Measurements from ENCODE around the gene NRSN1.

The NRSN1 gene

DNA sequence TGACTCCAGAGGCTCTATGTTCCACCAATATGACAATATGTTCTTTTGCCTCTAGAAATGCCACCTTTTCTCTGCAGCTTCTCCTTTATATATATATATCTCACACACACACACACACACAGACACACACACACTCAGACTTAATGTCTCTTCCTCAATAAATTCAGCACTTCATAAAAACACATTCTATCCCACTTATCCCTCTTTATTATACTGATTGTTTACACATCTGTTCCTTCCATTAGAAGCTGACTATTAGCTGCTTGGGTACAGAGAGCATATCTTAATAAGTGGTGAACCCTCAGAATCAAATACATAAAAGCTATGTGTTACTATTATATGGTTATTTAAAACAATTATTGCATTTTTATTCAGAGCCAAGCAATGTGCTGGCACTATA, 23.3 kb downstream of the NRSN1 start:
- no peak overlapping the region for H3K9ac ChIP-seq (ENCODE audit: low read depth, low read length)
- H3K4me1 ChIP-seq (ENCODE audit: insufficient read depth, low read length) = no peaks in the 10 kb centered on the region
- H3K36me3 ChIP-seq (ENCODE audit: insufficient read depth, low read length) = no peaks in the 10 kb centered on the region

DNA sequence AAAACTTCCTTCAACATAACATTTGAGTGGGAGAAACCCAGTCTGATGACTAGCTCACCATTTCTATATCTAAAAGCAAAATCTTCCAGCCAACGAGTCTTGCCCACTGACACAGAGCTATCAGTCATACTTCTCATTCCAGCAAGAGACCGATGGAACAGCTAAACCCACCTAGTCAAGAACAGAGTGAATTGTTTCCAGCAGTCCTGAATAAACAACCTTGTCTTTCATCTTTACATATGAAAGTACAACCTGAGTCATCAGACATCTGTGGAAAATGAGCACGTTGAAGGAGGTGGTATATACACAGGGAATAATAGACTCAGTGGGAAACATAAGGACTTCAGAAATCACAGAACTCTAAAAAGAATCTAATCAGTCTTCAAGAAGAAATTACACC, 23.8 kb downstream of the NRSN1 start:
- peaks cover 2% of the 10 kb centered on the region; the same call in 1 of the 2 replicates for H3K9me3 ChIP-seq (ENCODE audit: control insufficient read depth, insufficient read depth, low read length)
- H3K36me3 ChIP-seq (ENCODE audit: insufficient read depth, low read length) = no peaks in the 10 kb centered on the region
- no peaks in the 10 kb centered on the region for H3K4me1 ChIP-seq (ENCODE audit: insufficient read depth, low read length)
- no peak overlapping the region for H3K9ac ChIP-seq (ENCODE audit: low read depth, low read length)

More for the DNA sequence above, 23.3 kb downstream of the NRSN1 start:
- H3K9me3 ChIP-seq (ENCODE audit: control insufficient read depth, insufficient read depth, low read length) = peaks cover 2% of the 10 kb centered on the region; the same call in 1 of the 2 replicates

DNA sequence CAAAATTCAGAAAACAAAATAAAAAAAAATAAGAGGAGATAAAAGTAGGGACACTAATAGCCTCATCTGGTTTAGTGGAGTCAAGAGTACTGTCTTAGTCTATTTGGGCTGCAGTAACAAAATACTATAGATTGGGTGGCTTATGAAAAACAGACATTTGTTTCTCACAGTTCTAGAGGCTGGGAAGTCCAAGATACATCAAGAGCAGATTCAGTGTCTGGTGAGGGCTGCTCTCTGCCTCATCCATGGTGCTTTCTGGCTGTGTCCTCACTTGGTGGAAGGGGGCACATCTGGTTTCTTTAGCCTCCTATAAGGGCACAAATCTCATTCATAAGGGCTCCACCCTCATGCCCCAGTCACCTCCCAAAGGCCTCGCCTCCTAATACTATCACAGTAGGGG, 26.0 kb downstream of the NRSN1 start:
- Histone ChIP-seq H3K9me3 (ENCODE audit: control insufficient read depth, insufficient read depth, low read length) (peaks cover 2% of the 10 kb centered on the region; the same call in 1 of the 2 replicates), H3K9ac (ENCODE audit: low read depth, low read length) (no peak overlapping the region), H3K4me1 (ENCODE audit: insufficient read depth, low read length) (no peaks in the 10 kb centered on the region), H3K36me3 (ENCODE audit: insufficient read depth, low read length) (no peaks in the 10 kb centered on the region)

DNA sequence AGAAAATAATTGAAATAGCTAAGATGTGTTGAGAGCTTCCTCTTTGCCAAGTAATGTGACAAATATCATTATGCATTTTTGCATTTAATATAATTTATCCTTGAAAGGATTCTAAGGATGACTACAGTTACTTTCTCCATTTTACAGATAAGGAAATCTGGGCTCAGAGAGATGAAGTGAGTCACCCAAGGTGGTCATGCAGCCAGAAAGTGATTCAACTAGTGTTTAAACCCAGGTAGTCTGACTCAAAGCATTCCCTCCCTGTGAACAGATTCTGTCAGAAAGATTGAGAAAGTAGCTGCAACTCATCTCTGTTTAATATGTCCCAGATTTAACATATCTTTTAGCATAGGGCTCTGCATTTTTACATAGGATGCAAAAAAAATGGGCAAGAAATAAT, 28.1 kb downstream of the NRSN1 start:
- Histone ChIP-seq H3K9me3 (ENCODE audit: control insufficient read depth, insufficient read depth, low read length) (peaks cover 2% of the 10 kb centered on the region; the same call in 1 of the 2 replicates), H3K36me3 (ENCODE audit: insufficient read depth, low read length) (no peaks in the 10 kb centered on the region), H3K4me1 (ENCODE audit: insufficient read depth, low read length) (no peaks in the 10 kb centered on the region), H3K9ac (ENCODE audit: low read depth, low read length) (no peak overlapping the region)

DNA sequence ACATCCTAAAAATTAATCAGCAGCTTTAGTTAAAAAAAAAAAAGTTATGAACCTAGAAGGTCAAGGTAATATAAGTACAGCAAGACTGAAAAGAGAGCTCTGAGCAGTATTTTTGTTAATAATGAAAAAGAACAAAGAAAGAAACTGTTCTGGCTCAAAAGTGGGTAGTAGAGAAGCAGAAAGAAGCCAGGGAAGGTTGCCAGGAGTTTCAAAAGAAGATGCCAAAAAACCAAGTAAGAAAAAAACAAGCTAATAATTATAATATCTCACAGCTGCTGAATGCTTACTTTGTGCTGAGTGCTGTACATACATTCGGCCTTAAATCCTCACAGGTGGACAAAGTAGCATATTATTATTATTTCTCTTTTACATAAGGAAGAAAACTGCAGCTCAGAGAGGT, 31.9 kb downstream of the NRSN1 start:
- Histone ChIP-seq H3K4me1 (ENCODE audit: insufficient read depth, low read length) (no peaks in the 10 kb centered on the region), H3K36me3 (ENCODE audit: insufficient read depth, low read length) (no peaks in the 10 kb centered on the region), H3K9ac (ENCODE audit: low read depth, low read length) (no peak overlapping the region), H3K9me3 (ENCODE audit: control insufficient read depth, insufficient read depth, low read length) (no peaks in the 10 kb centered on the region)

DNA sequence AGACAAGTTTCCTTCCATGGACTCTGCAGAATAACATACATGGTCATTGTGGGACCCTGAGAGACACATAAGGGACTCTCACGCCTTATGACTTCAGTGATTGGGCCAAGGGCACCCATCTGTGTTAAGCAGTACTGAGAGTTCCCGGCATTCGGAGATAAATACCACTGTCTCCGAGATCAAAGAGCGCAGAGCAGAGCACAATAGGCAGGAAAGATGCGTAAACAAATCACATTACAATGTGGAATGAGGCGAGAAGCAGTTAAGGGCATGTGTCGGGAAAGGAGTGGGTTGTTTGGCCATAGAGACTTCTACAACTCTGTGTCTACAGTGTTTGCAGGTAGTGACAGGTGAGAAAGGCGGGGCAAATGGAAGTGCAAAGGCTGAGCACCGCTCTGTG, 57.6 kb downstream of the NRSN1 start:
- Histone ChIP-seq H3K9me3 (ENCODE audit: control insufficient read depth, insufficient read depth, low read length) (peaks cover 9% of the 10 kb centered on the region), H3K4me1 (ENCODE audit: insufficient read depth, low read length) (no peaks in the 10 kb centered on the region), H3K9ac (ENCODE audit: low read depth, low read length) (no peak overlapping the region), H3K36me3 (ENCODE audit: insufficient read depth, low read length) (no peaks in the 10 kb centered on the region)

DNA sequence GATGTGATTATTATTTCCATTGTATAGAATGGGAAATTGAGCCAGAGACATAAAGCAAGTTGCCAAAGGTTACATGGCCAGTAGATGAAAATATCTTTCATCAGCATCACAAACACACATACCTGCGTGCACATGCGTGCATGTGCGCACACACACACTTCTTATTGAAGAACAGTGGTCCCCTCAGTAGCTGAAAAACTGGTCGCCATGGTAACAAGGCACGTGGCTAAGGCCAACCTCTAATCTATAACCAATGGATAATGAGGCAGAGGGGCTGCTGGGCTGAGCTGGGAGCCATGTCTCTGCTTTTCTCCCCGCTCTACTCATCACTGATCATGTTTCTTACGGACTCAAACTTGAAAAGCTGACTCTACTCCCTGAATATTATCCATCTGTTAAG, 60.3 kb downstream of the NRSN1 start:
- Histone ChIP-seq H3K4me1 (ENCODE audit: insufficient read depth, low read length) (no peaks in the 10 kb centered on the region), H3K36me3 (ENCODE audit: insufficient read depth, low read length) (no peaks in the 10 kb centered on the region), H3K9me3 (ENCODE audit: control insufficient read depth, insufficient read depth, low read length) (peaks cover 9% of the 10 kb centered on the region), H3K9ac (ENCODE audit: low read depth, low read length) (no peak overlapping the region)

DNA sequence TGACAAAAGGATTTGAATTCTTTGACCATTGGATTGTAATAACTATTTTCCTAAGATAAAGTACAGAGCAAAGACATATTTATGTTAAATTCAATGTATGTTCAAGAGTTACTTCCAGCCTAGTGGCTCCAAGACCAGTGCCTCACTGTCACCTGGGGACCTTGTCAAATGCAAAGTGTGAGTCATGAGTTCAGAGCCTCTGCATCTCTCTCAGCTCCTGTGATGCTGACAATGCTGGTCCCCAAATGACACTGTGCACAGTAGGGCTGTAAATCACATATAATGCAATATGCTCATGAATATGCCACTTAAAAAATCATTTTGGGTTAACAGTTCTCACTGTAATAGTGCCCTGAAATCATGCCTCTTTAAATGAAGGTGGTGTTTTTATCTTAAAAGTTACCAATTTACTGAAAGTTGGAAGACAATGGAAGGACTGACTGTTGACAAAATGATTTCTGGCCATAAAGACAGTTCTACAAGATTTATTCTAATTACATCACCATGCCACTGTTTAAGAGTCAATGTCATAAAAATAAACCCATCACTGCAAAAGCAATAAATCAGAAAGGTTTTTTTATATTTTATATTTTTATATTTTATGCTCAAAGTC, 62.1 kb downstream of the NRSN1 start:
- no peaks in the 10 kb centered on the region for H3K36me3 ChIP-seq (ENCODE audit: insufficient read depth, low read length)
- no peaks in the 10 kb centered on the region for H3K4me1 ChIP-seq (ENCODE audit: insufficient read depth, low read length)
- H3K9ac ChIP-seq (ENCODE audit: low read depth, low read length) = no peak overlapping the region
- H3K9me3 ChIP-seq (ENCODE audit: control insufficient read depth, insufficient read depth, low read length) = peaks cover 3% of the 10 kb centered on the region; the same call in 1 of the 2 replicates

DNA sequence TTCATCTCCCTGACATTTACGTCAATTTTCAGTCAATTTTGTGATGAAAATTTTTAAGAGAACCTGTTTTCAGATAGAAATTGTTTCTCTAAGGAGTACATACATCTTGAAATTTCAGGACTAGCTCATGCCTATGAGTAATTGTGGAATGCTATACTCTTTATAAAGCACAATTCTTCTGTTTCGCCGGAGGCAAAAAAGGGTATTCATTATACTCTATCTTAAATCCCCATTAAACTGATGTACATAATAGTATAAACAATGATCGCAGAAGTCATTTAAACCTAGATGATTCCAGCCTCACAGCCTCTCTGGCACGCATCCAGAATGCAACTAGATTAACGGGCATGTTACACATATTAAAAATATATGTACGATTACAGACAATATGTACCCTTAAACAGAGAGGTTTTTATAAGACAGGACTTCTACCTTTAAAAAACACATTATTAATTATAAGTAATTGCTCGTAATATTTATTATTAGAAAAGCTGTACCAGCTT, 62.6 kb downstream of the NRSN1 start:
- Histone ChIP-seq H3K36me3 (ENCODE audit: insufficient read depth, low read length) (no peaks in the 10 kb centered on the region), H3K4me1 (ENCODE audit: insufficient read depth, low read length) (no peaks in the 10 kb centered on the region), H3K9ac (ENCODE audit: low read depth, low read length) (no peak overlapping the region), H3K9me3 (ENCODE audit: control insufficient read depth, insufficient read depth, low read length) (no peaks in the 10 kb centered on the region)

DNA sequence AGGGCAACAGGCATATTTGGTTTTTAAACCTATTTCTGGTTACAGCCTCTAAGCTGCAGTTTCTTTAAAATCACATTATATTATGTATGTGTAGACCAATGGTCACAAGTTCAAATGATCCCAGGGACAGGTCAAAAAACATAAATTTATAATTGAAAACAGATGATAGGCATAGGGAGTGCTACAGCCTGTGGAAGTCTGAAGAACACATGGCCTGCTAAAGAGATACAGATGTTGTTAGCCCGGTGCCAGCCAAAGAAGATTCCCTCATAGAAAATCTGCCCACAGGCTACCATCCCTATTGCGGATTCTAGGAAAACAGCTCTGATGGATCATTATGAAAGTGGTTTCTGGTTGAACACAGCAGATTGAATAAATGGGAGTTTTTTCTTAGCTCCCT, 65.3 kb downstream of the NRSN1 start:
- H3K4me1 ChIP-seq (ENCODE audit: insufficient read depth, low read length) = no peaks in the 10 kb centered on the region
- no peak overlapping the region for H3K9ac ChIP-seq (ENCODE audit: low read depth, low read length)
- no peaks in the 10 kb centered on the region for H3K9me3 ChIP-seq (ENCODE audit: control insufficient read depth, insufficient read depth, low read length)
- no peaks in the 10 kb centered on the region for H3K36me3 ChIP-seq (ENCODE audit: insufficient read depth, low read length)

DNA sequence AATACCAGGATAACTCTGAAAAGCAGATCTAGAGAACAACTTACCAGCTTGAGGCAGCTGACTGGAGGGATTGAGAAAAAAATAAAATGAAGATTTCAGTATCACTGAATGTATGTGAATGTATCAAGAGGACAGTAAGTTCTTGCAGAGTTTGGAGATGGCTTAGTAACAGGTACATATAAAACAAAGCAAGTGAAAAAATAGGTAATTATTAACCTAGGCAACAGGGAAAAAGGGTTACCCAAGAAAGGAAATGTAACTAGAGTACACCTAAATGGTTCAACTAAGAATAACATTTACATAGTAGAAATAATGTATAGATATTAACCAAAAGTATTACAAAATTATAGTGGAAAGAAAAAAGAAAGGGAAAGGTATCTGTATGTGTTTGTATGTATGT, 67.3 kb downstream of the NRSN1 start:
- Histone ChIP-seq H3K9me3 (ENCODE audit: control insufficient read depth, insufficient read depth, low read length) (no peaks in the 10 kb centered on the region), H3K4me1 (ENCODE audit: insufficient read depth, low read length) (no peaks in the 10 kb centered on the region)

DNA sequence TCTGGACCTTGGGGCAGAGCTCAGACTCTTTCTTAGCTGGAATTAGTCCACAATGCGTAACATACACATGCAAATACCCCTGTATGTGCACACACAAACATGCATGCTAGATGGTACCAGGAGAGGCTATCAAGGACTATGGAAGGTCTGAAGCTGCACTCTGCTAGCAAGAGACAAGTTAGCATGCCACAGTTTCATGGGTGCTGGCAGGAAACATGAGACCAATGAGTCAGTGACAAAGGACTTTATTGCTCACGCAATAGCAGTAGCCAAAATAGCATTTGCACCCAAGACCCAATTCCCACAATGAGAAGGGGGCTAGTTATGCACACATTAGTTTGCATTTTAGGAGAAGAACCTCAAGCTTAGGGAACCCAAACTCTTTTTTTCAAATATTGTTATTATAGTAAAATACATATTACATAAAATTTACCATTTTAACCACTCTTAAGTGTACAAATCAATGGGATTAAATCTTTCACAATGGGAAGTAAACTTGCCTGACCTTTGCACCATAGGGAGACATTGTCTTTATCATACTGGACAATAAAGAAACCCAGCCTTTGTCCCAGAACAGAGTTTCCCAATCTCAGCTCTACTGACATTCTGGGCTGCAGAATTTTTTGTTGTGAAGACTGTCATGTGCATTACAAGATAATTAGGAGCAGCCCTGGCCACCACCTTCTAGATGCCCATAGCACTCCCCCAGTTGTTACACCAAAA, 69.1 kb downstream of the NRSN1 start:
- Histone ChIP-seq H3K36me3 (ENCODE audit: insufficient read depth, low read length) (no peaks in the 10 kb centered on the region), H3K9ac (ENCODE audit: low read depth, low read length) (no peak overlapping the region), H3K4me1 (ENCODE audit: insufficient read depth, low read length) (no peaks in the 10 kb centered on the region), H3K9me3 (ENCODE audit: control insufficient read depth, insufficient read depth, low read length) (no peaks in the 10 kb centered on the region)

More for the DNA sequence above, 67.3 kb downstream of the NRSN1 start:
- no peak overlapping the region for H3K9ac ChIP-seq (ENCODE audit: low read depth, low read length)
- H3K36me3 ChIP-seq (ENCODE audit: insufficient read depth, low read length) = no peaks in the 10 kb centered on the region

DNA sequence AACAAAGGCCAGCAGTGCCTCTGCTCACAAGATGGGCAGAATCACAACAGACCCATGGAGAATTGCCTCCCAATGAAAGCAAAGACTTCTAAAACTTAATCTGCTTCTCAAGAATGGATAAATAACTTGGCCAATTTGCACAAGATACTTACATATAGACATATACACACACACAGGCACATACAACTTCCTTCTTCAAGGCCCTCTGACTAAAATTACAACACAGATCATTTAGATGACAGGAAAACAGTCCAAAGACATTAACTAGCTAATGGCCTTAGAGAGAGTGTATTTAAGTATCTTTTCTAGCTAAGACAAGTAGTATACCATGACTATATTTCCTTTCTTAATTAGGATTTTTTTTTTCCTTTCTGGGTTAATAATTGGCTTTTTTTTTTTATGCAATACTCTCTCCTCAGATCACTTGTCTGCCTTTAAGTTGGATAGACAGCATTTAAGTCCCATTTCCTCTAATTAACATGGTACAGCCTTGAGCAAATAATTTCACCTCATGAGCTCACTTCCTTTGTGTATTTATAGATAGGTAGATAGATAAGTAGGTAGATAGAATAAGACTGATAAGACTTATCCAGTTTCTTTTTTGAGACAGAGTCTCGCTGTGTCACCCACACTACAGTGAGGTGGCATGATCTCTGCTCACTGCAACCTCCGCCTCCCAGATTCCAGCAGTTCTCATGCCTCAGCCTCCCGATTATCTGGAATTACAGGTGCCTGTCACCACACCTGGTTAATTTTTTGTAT, 70.0 kb downstream of the NRSN1 start:
- H3K9ac ChIP-seq (ENCODE audit: low read depth, low read length) = no peak overlapping the region
- H3K4me1 ChIP-seq (ENCODE audit: insufficient read depth, low read length) = no peaks in the 10 kb centered on the region
- no peaks in the 10 kb centered on the region for H3K9me3 ChIP-seq (ENCODE audit: control insufficient read depth, insufficient read depth, low read length)
- no peaks in the 10 kb centered on the region for H3K36me3 ChIP-seq (ENCODE audit: insufficient read depth, low read length)

Measured in ES-I3 (cell line).